Stomach (tissue), 9 donors: ENCODE data around the gene GHRL. TPM values are rescaled to one million over a fixed set of nuclear protein-coding genes. Genes with fewer than 3 reads are reported as not detected.
"Not testable (repeated sequence)": the region's sequence is repeated elsewhere in the genome, so short reads cannot be mapped to it uniquely, and the experiment has no call there.

Experiments
- DNase-seq, 2 donors: peaks; one replicate each; pipeline versions ENCODE4 v3.0.0 to v3.0.0-alpha.2; 2013 to 2019
- H3K27ac ChIP-seq, 5 donors: fragments of 200-600 bp in 4 of 5; sonication (generic) in 4 of 5; one replicate each; pipeline ENCODE4 v1.5.1; 2013 to 2019; ENCODE audit warnings: mild to moderate bottlenecking in 1 of 5, moderate library complexity in 1 of 5
- H3K27me3 ChIP-seq, 3 donors: fragments of 200-600 bp; sonication (generic); one replicate each; pipeline ENCODE4 v1.5.1; 2017 to 2019; ENCODE audit warnings: mixed run types in 1 of 3
- H3K36me3 ChIP-seq, 4 donors: fragments of 200-600 bp; sonication (generic); 1 replicate in 3 of 4; 2 replicates in 1 of 4; pipeline ENCODE4 v1.5.1; 2016 to 2019
- H3K4me1 ChIP-seq, 4 donors: fragments of 200-600 bp; sonication (generic); one replicate each; pipeline ENCODE4 v1.5.1; 2016 to 2019
- H3K4me3 ChIP-seq, 4 donors: fragments of 200-600 bp; sonication (generic) in 3 of 4; one replicate each; pipeline ENCODE4 v1.5.1; 2016 to 2019; ENCODE audit warnings: mild to moderate bottlenecking in 1 of 4
- H3K9me3 ChIP-seq, 4 donors: fragments of 200-600 bp; sonication (generic); one replicate each; pipeline ENCODE4 v1.5.1; 2016 to 2019
- CTCF ChIP-seq, 7 experiments: fragments of 450-650 bp in 4 of 7; fragments of 200-600 bp in 3 of 7; sonication (generic) in 3 of 7; IDR thresholded peaks; one replicate each; pipeline ENCODE4 v1.5.1; 2016 to 2019; ENCODE audit warnings: antibody characterized with exemption in 7 of 7, control low read depth in 2 of 7, mild to moderate bottlenecking in 1 of 7
- EP300 ChIP-seq: sonication (generic); formaldehyde crosslinking; IDR thresholded peaks from one replicate; pipeline ENCODE4 v1.6.1; 2017; ENCODE audit warnings: antibody characterized with exemption
- POLR2A ChIP-seq, 4 donors: fragments of 450-650 bp; IDR thresholded peaks; one replicate each; pipeline ENCODE4 v1.6.1; 2016; ENCODE audit warnings: antibody characterized with exemption in 4 of 4, control low read depth in 2 of 4, mild to moderate bottlenecking in 1 of 4, moderate library complexity in 1 of 4
- POLR2AphosphoS5 ChIP-seq, 3 donors: sonication (generic); formaldehyde crosslinking; IDR thresholded peaks; one replicate each; pipeline ENCODE4 v1.6.1; 2016; ENCODE audit warnings: antibody characterized with exemption in 3 of 3
- WGBS, 5 donors: extraction: QIAGEN DNeasy Blood & Tissue Kit in 3 of 5; methylation state at CpG; one replicate each; pipeline versions ENCODE4 v1.1.5 to v1.1.7; 2013 to 2018; 5-methylcytosine and 5-hydroxymethylcytosine counted together
- intact Hi-C: fragments of 100-400 bp; cut with DNase I; formaldehyde crosslinking; loops from one replicate; pipeline ENCODE4 v1.15.1; 2023; ENCODE audit warnings: low total_unique reads
- polyA plus RNA-seq, 3 donors: library from polyadenylated mRNA; stranded (reverse); fragments of 200-250 nt; gene quantifications; one replicate each; pipeline ENCODE4 v1.2.3, GENCODE V29; 2013
- total RNA-seq, 5 donors: library from RNA; depleted of rRNA; stranded (reverse); fragments of >200 nt; gene quantifications; one replicate each; pipeline versions ENCODE4 v1.1.0 to v1.2.3, GENCODE V29; 2014 to 2016
- donor health status: healthy with polysubstance abuse.
- donor health status: Bipolar disorder and iron deficiency.
- donor health status: healthy.

GHRL gene
- total and polyA plus RNA-seq, 8 donors, result 1.7 to 804 (median 253) TPM

- WGBS, 5 donors, result 96 to 100% (median 100%) methylated on average over 1 of the region's 1 CpG
- Histone ChIP-seq H3K9me3 (no peaks in the 10 kb centered on the region), H3K4me3 (no peak overlapping the region), H3K4me1 (peaks cover 10 to 22% (median 14%) of the 10 kb centered on the region in 4 donors), H3K27ac (no peak overlapping the region), H3K36me3 (peaks cover 40 to 79% (median 73%) of the 10 kb centered on the region in 4 donors), H3K27me3 (no peaks in the 10 kb centered on the region)
- no peak for DNase-seq
- intact Hi-C loops, result no loop called here
- TF ChIP-seq CTCF (IDR thresholded peaks at IDR 0.05), result no peak
- no peak for TF ChIP-seq POLR2AphosphoS5 (IDR thresholded peaks at IDR 0.05)
- no peak for TF ChIP-seq POLR2A (IDR thresholded peaks at IDR 0.05)
- no peak for TF ChIP-seq EP300
Observed at GRCh38 chr3:10278501-10278900, 14.2 kb downstream of the GHRL start.

- no peak for DNase-seq
- no peak overlapping the region for H3K27ac ChIP-seq
- H3K9me3 ChIP-seq, result no peaks in the 10 kb centered on the region
- WGBS, 5 donors, result 67 to 80% (median 74%) methylated on average over 3 of the region's 3 CpGs
- TF ChIP-seq POLR2AphosphoS5 (IDR thresholded peaks at IDR 0.05) (no peak), POLR2A (IDR thresholded peaks at IDR 0.05) (no peak)
- no peak overlapping the region for H3K4me3 ChIP-seq
- intact Hi-C loops, result no loop called here
- no peaks in the 10 kb centered on the region for H3K27me3 ChIP-seq
- peaks cover 49 to 82% (median 72%) of the 10 kb centered on the region in 4 donors for H3K36me3 ChIP-seq
- peaks cover 12 to 29% (median 21%) of the 10 kb centered on the region in 4 donors for H3K4me1 ChIP-seq
Observed at GRCh38 chr3:10277115-10277625, 15.6 kb downstream of the GHRL start.

GRCh38 chr3:10274601-10275000 is 18.1 kb downstream of the GHRL start:
- DNase-seq, result no peak
- TF ChIP-seq EP300 (no peak), POLR2AphosphoS5 (IDR thresholded peaks at IDR 0.05) (no peak), CTCF (IDR thresholded peaks at IDR 0.05) (no peak)
- 53 to 74% (median 56%) methylated on average over 1 of the region's 1 CpG for WGBS, 5 donors

GRCh38 chr3:10273702-10274305 is 18.9 kb downstream of the GHRL start:
- H3K36me3 ChIP-seq, result peaks cover 54 to 82% (median 72%) of the 10 kb centered on the region in 4 donors
- TF ChIP-seq POLR2AphosphoS5 (IDR thresholded peaks at IDR 0.05), result no peak
- no peaks in the 10 kb centered on the region for H3K9me3 ChIP-seq
- WGBS, 5 donors, result 3 to 17% (median 8%) methylated on average over 1 of the region's 1 CpG
- no peaks in the 10 kb centered on the region for H3K27me3 ChIP-seq
- H3K27ac ChIP-seq, result no peak overlapping the region
- peaks cover 12 to 35% (median 28%) of the 10 kb centered on the region in 4 donors for H3K4me1 ChIP-seq
- H3K4me3 ChIP-seq, result no peak overlapping the region
- intact Hi-C loops, result no loop called here
- DNase-seq, result no peak

More at GRCh38 chr3:10274601-10275000, 18.1 kb downstream of the GHRL start:
- Histone ChIP-seq H3K27ac (no peak overlapping the region), H3K36me3 (peaks cover 54 to 82% (median 72%) of the 10 kb centered on the region in 4 donors), H3K4me3 (no peak overlapping the region), H3K27me3 (no peaks in the 10 kb centered on the region), H3K9me3 (no peaks in the 10 kb centered on the region), H3K4me1 (peaks cover 12 to 35% (median 24%) of the 10 kb centered on the region in 4 donors)
- intact Hi-C loops, result no loop called here

- Histone ChIP-seq H3K4me3 (no peak overlapping the region), H3K27ac (no peak overlapping the region)
- intact Hi-C loops, result no loop called here
Observed at GRCh38 chr3:10272977-10273376, 19.8 kb downstream of the GHRL start.

GRCh38 chr3:10272476-10272875 is 20.3 kb downstream of the GHRL start:
- H3K4me1 ChIP-seq, result peaks cover 12 to 48% (median 34%) of the 10 kb centered on the region in 4 donors
- H3K27ac ChIP-seq, H3K27me3 ChIP-seq, H3K9me3 ChIP-seq, H3K4me3 ChIP-seq, DNase-seq, intact Hi-C loops: not testable (repeated sequence)
- WGBS, 5 donors, result 88 to 96% (median 95%) methylated on average over 11 of the region's 11 CpGs
- H3K36me3 ChIP-seq, result peaks cover 43 to 79% (median 68%) of the 10 kb centered on the region in 4 donors

More at GRCh38 chr3:10272977-10273376, 19.8 kb downstream of the GHRL start:
- Histone ChIP-seq H3K9me3 (no peaks in the 10 kb centered on the region), H3K36me3 (peaks cover 48 to 82% (median 71%) of the 10 kb centered on the region in 4 donors), H3K27me3 (no peaks in the 10 kb centered on the region), H3K4me1 (peaks cover 12 to 43% (median 31%) of the 10 kb centered on the region in 4 donors)
- 86 to 100% (median 94%) methylated on average over 2 of the region's 2 CpGs for WGBS, 5 donors
- DNase-seq, result no peak
- no peak for TF ChIP-seq POLR2A (IDR thresholded peaks at IDR 0.05)
- TF ChIP-seq POLR2AphosphoS5 (IDR thresholded peaks at IDR 0.05), result no peak
- no peak for TF ChIP-seq EP300
- no peak for TF ChIP-seq CTCF (IDR thresholded peaks at IDR 0.05)
